Measurements from ENCODE around the gene KHSRP.

GRCh38 chr19:6471076-6471475 lies 46.5 kb upstream of the KHSRP start:
- no peak for TF ChIP-seq EP300 (IDR thresholded peaks at IDR 0.05; ENCODE audit: low read depth)
- TF ChIP-seq, protein P1, sequence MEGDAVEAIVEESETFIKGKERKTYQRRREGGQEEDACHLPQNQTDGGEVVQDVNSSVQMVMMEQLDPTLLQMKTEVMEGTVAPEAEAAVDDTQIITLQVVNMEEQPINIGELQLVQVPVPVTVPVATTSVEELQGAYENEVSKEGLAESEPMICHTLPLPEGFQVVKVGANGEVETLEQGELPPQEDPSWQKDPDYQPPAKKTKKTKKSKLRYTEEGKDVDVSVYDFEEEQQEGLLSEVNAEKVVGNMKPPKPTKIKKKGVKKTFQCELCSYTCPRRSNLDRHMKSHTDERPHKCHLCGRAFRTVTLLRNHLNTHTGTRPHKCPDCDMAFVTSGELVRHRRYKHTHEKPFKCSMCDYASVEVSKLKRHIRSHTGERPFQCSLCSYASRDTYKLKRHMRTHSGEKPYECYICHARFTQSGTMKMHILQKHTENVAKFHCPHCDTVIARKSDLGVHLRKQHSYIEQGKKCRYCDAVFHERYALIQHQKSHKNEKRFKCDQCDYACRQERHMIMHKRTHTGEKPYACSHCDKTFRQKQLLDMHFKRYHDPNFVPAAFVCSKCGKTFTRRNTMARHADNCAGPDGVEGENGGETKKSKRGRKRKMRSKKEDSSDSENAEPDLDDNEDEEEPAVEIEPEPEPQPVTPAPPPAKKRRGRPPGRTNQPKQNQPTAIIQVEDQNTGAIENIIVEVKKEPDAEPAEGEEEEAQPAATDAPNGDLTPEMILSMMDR (IDR thresholded peaks at IDR 0.05), result no peak
